Trophoblast cell (in vitro differentiated cells and primary cell): Measurements from ENCODE around the gene CETN1.

Experiments used
- DNase-seq, 2 donors: peaks; one replicate each; pipeline ENCODE4 v3.0.0-alpha.2; 2016
- H2AFZ ChIP-seq: 2 replicates; pipeline ENCODE4 v1.6.1; 2013; ENCODE audit warnings: low read length, moderate library complexity, mild to moderate bottlenecking; ENCODE audit not compliant: insufficient read depth, poor library complexity
- H2AK5ac ChIP-seq: 2 replicates; pipeline ENCODE4 v1.6.1; 2013; ENCODE audit warnings: mild to moderate bottlenecking, low read length
- H2BK120ac ChIP-seq: 2 replicates; pipeline ENCODE4 v1.6.1; 2013; ENCODE audit warnings: low read length, mild to moderate bottlenecking, moderate library complexity; ENCODE audit not compliant: insufficient read depth, poor library complexity
- H2BK12ac ChIP-seq: 2 replicates; pipeline ENCODE4 v1.6.1; 2013; ENCODE audit warnings: mild to moderate bottlenecking, low read length, moderate library complexity
- H2BK5ac ChIP-seq: 2 replicates; pipeline ENCODE4 v1.6.1; 2013; ENCODE audit warnings: low read length, low read depth, moderate library complexity, mild to moderate bottlenecking; ENCODE audit not compliant: poor library complexity
- H3K14ac ChIP-seq: 2 replicates; pipeline ENCODE4 v1.6.1; 2013; ENCODE audit warnings: mild to moderate bottlenecking, low read length
- H3K18ac ChIP-seq: 2 replicates; pipeline ENCODE4 v1.6.1; 2013; ENCODE audit warnings: mild to moderate bottlenecking, low read length
- H3K23ac ChIP-seq: 2 replicates; pipeline ENCODE4 v1.6.1; 2013; ENCODE audit warnings: low read length
- H3K27ac ChIP-seq: 2 replicates; pipeline ENCODE4 v1.5.1; 2013; ENCODE audit warnings: low read depth, mild to moderate bottlenecking, inconsistent platforms, low read length, moderate library complexity
- H3K27me3 ChIP-seq: 2 replicates; pipeline ENCODE4 v1.6.1; 2013; ENCODE audit warnings: inconsistent platforms, mild to moderate bottlenecking, low read length, moderate library complexity; ENCODE audit not compliant: insufficient read depth
- H3K36me3 ChIP-seq, 2 experiments: 1 replicate in 1 of 2; 2 replicates in 1 of 2; pipeline ENCODE4 v1.6.1; 2013; ENCODE audit warnings: low read length in 2 of 2, mild to moderate bottlenecking in 2 of 2, moderate library complexity in 1 of 2; ENCODE audit not compliant: insufficient read depth in 2 of 2, control insufficient read depth in 1 of 2
- H3K4ac ChIP-seq: 2 replicates; pipeline ENCODE4 v1.6.1; 2013; ENCODE audit warnings: low read depth, mild to moderate bottlenecking, low read length, moderate library complexity
- H3K4me1 ChIP-seq, 2 experiments: 1 replicate in 1 of 2; 2 replicates in 1 of 2; pipeline ENCODE4 v1.6.1; 2013; ENCODE audit warnings: low read length in 2 of 2, mild to moderate bottlenecking in 2 of 2, moderate library complexity in 1 of 2; ENCODE audit not compliant: insufficient read depth in 2 of 2, control insufficient read depth in 1 of 2
- H3K4me2 ChIP-seq: 2 replicates; pipeline ENCODE4 v1.6.1; 2013; ENCODE audit warnings: inconsistent platforms, mild to moderate bottlenecking, low read length, moderate library complexity
- H3K4me3 ChIP-seq: 2 replicates; pipeline ENCODE4 v1.5.1; 2013; ENCODE audit warnings: mild to moderate bottlenecking, low read depth, low read length, inconsistent platforms
- H3K79me1 ChIP-seq: one replicate; pipeline ENCODE4 v1.6.1; 2013; ENCODE audit warnings: low read length
- H3K79me2 ChIP-seq: 2 replicates; pipeline ENCODE4 v1.6.1; 2013; ENCODE audit warnings: low read length, mild to moderate bottlenecking; ENCODE audit not compliant: control insufficient read depth, insufficient read depth, poor library complexity
- H3K9ac ChIP-seq: 2 replicates; pipeline ENCODE4 v1.6.1; 2013; ENCODE audit warnings: mild to moderate bottlenecking, low read length
- H3K9me3 ChIP-seq: 2 replicates; pipeline ENCODE4 v1.6.1; 2013; ENCODE audit warnings: low read depth, mild to moderate bottlenecking, control low read depth, inconsistent platforms, low read length; ENCODE audit not compliant: insufficient read depth
- H4K12ac ChIP-seq: 2 replicates; pipeline ENCODE4 v1.6.1; 2013; ENCODE audit warnings: low read depth, mild to moderate bottlenecking, low read length, moderate library complexity
- H4K8ac ChIP-seq: 2 replicates; pipeline ENCODE4 v1.6.1; 2013; ENCODE audit warnings: low read depth, mild to moderate bottlenecking, low read length, moderate library complexity
- H4K91ac ChIP-seq: one replicate; pipeline ENCODE4 v1.6.1; 2013; ENCODE audit warnings: low read depth, mild to moderate bottlenecking, low read length, moderate library complexity
- whole genome bisulfite sequencing: extraction: QIAGEN DNeasy Blood & Tissue Kit; methylation state at CpG from one replicate; pipeline ENCODE4 v1.1.7; 2013; ENCODE audit warnings: missing lambda C conversion rate; ENCODE audit not compliant: insufficient read length, insufficient coverage; ENCODE audit errors: extremely low coverage; 5-methylcytosine and 5-hydroxymethylcytosine counted together

The CETN1 gene

GRCh38 chr18:570256-570655 lies 9.9 kb upstream of the CETN1 start:
- Histone ChIP-seq H4K8ac (no peak overlapping the region), H3K9me3 (no peaks in the 10 kb centered on the region), H3K4me2 (no peak overlapping the region), H3K79me2 (no peaks in the 10 kb centered on the region), H3K27ac (no peak overlapping the region), H3K36me3 (no peaks in the 10 kb centered on the region), H2BK120ac (no peak overlapping the region), H2BK12ac (no peak overlapping the region), H2AFZ (no peak overlapping the region), H4K12ac (no peak overlapping the region), H3K27me3 (no peaks in the 10 kb centered on the region), H3K4me1 (peaks cover 0 to 3% of the 10 kb centered on the region in 2 experiments), H3K14ac (no peak overlapping the region), H3K9ac (no peak overlapping the region), H4K91ac (no peak overlapping the region), H3K23ac (no peak overlapping the region), H3K4ac (no peak overlapping the region), H3K79me1 (no peaks in the 10 kb centered on the region), H3K4me3 (no peak overlapping the region), H2BK5ac (no peak overlapping the region), H2AK5ac (no peak overlapping the region), H3K18ac (no peak overlapping the region)
- WGBS = no CpG with 5 or more reads among the region's 3 CpGs
- no peak for DNase-seq

- no peak overlapping the region for H2BK120ac ChIP-seq
- H3K36me3 ChIP-seq = no peaks in the 10 kb centered on the region
- H4K91ac ChIP-seq = no peak overlapping the region
- H3K27ac ChIP-seq = no peak overlapping the region
- H3K9ac ChIP-seq = no peak overlapping the region
- no peaks in the 10 kb centered on the region for H3K79me1 ChIP-seq
- no peak overlapping the region for H4K12ac ChIP-seq
- peaks cover 0 to 3% of the 10 kb centered on the region in 2 experiments for H3K4me1 ChIP-seq
- no peaks in the 10 kb centered on the region for H3K79me2 ChIP-seq
- H3K4ac ChIP-seq = no peak overlapping the region
- H2AK5ac ChIP-seq = no peak overlapping the region
- H2AFZ ChIP-seq = no peak overlapping the region
- no peak overlapping the region for H4K8ac ChIP-seq
- no peak overlapping the region for H2BK5ac ChIP-seq
- H3K27me3 ChIP-seq = no peaks in the 10 kb centered on the region
- no peak overlapping the region for H3K14ac ChIP-seq
- H3K4me3 ChIP-seq = no peak overlapping the region
- WGBS = no CpG with 5 or more reads among the region's 5 CpGs
- H3K23ac ChIP-seq = no peak overlapping the region
- no peaks in the 10 kb centered on the region for H3K9me3 ChIP-seq
- no peak overlapping the region for H2BK12ac ChIP-seq
- no peak for DNase-seq
- no peak overlapping the region for H3K4me2 ChIP-seq
- H3K18ac ChIP-seq = no peak overlapping the region
Measured at GRCh38 chr18:570697-571096, 9.5 kb upstream of the CETN1 start.

GRCh38 chr18:572091-572830 lies 7.9 kb upstream of the CETN1 start:
- no peak overlapping the region for H2BK120ac ChIP-seq
- H4K12ac ChIP-seq = no peak overlapping the region
- no CpG with 5 or more reads among the region's 9 CpGs for WGBS
- no peak overlapping the region for H2AFZ ChIP-seq
- H3K4me1 ChIP-seq = peaks cover 0 to 3% of the 10 kb centered on the region in 2 experiments
- no peak overlapping the region for H3K4me3 ChIP-seq
- no peak overlapping the region for H2BK12ac ChIP-seq
- no peaks in the 10 kb centered on the region for H3K79me2 ChIP-seq
- H3K79me1 ChIP-seq = no peaks in the 10 kb centered on the region
- DNase-seq = no peak
- H4K8ac ChIP-seq = no peak overlapping the region
- H3K27me3 ChIP-seq = no peaks in the 10 kb centered on the region
- no peak overlapping the region for H2AK5ac ChIP-seq
- no peaks in the 10 kb centered on the region for H3K9me3 ChIP-seq
- no peak overlapping the region for H3K9ac ChIP-seq
- H2BK5ac ChIP-seq = no peak overlapping the region
- H4K91ac ChIP-seq = no peak overlapping the region
- no peak overlapping the region for H3K14ac ChIP-seq
- no peak overlapping the region for H3K18ac ChIP-seq
- no peak overlapping the region for H3K27ac ChIP-seq
- H3K36me3 ChIP-seq = no peaks in the 10 kb centered on the region
- no peak overlapping the region for H3K4me2 ChIP-seq
- no peak overlapping the region for H3K4ac ChIP-seq
- H3K23ac ChIP-seq = no peak overlapping the region

GRCh38 chr18:572831-573289 lies 7.3 kb upstream of the CETN1 start:
- H3K4me1 ChIP-seq = peaks cover 0 to 3% of the 10 kb centered on the region in 2 experiments
- no peaks in the 10 kb centered on the region for H3K36me3 ChIP-seq
- DNase-seq = no peak

More at GRCh38 chr18:572831-573289, 7.3 kb upstream of the CETN1 start:
- Histone ChIP-seq H4K8ac (no peak overlapping the region), H3K27ac (no peak overlapping the region), H3K27me3 (no peaks in the 10 kb centered on the region), H2BK12ac (no peak overlapping the region), H4K91ac (no peak overlapping the region), H4K12ac (no peak overlapping the region), H2AFZ (no peak overlapping the region), H2AK5ac (no peak overlapping the region), H3K79me2 (no peaks in the 10 kb centered on the region), H3K18ac (no peak overlapping the region), H3K4me2 (no peak overlapping the region), H3K23ac (no peak overlapping the region), H3K9me3 (no peaks in the 10 kb centered on the region), H3K79me1 (no peaks in the 10 kb centered on the region), H2BK120ac (no peak overlapping the region), H2BK5ac (no peak overlapping the region), H3K4ac (no peak overlapping the region), H3K9ac (no peak overlapping the region), H3K4me3 (no peak overlapping the region), H3K14ac (no peak overlapping the region)
